Measurements from ENCODE around the gene KRT72.

KRT72 gene

GRCh38 chr12:52629281-52630007, 28.2 kb upstream of the KRT72 start:
- Histone ChIP-seq H3K27ac (ENCODE audit: low read depth, low read length) (no peak overlapping the region), H3K79me2 (ENCODE audit: control insufficient read depth, low read length) (no peaks in the 10 kb centered on the region), H3K4me3 (ENCODE audit: low read length) (no peak overlapping the region), H3K36me3 (ENCODE audit: control insufficient read depth, low read length) (no peaks in the 10 kb centered on the region), H3F3A (ENCODE audit: control insufficient read depth, insufficient read depth) (no peaks in the 10 kb centered on the region), H3K4me2 (ENCODE audit: low read length) (no peak overlapping the region), H3K4me1 (ENCODE audit: control insufficient read depth, low read length) (no peaks in the 10 kb centered on the region), H4K20me1 (ENCODE audit: control insufficient read depth, insufficient read depth, low read depth, low read length) (no peaks in the 10 kb centered on the region), H3K27me3 (ENCODE audit: control insufficient read depth, low read length) (peaks cover 12% of the 10 kb centered on the region; the same call in 1 of the 2 replicates), H3K9me2 (replicated peaks; ENCODE audit: control insufficient read depth, low read length) (no peaks in the 10 kb centered on the region), H3K9me3 (ENCODE audit: control insufficient read depth, insufficient read depth, low read length) (no peaks in the 10 kb centered on the region)
- TF ChIP-seq CTCF (IDR thresholded peaks at IDR 0.05; ENCODE audit: low read depth, low read length, poor library complexity, severe bottlenecking) (no peak), EZH2phosphoT487 (IDR thresholded peaks at IDR 0.05; ENCODE audit: borderline replicate concordance, low read length) (no peak)

GRCh38 chr12:52628841-52629240, 27.6 kb upstream of the KRT72 start:
- Histone ChIP-seq H3K4me2 (ENCODE audit: low read length) (no peak overlapping the region), H3K27ac (ENCODE audit: low read depth, low read length) (no peak overlapping the region), H3K79me2 (ENCODE audit: control insufficient read depth, low read length) (no peaks in the 10 kb centered on the region), H3K9me2 (replicated peaks; ENCODE audit: control insufficient read depth, low read length) (no peaks in the 10 kb centered on the region), H3K9me3 (ENCODE audit: control insufficient read depth, insufficient read depth, low read length) (no peaks in the 10 kb centered on the region), H3K27me3 (ENCODE audit: control insufficient read depth, low read length) (peaks cover 12% of the 10 kb centered on the region; the same call in 1 of the 2 replicates), H3K4me3 (ENCODE audit: low read length) (no peak overlapping the region), H3K36me3 (ENCODE audit: control insufficient read depth, low read length) (no peaks in the 10 kb centered on the region), H4K20me1 (ENCODE audit: control insufficient read depth, insufficient read depth, low read depth, low read length) (no peaks in the 10 kb centered on the region), H3F3A (ENCODE audit: control insufficient read depth, insufficient read depth) (no peaks in the 10 kb centered on the region), H3K4me1 (ENCODE audit: control insufficient read depth, low read length) (no peaks in the 10 kb centered on the region)
- no peak for TF ChIP-seq EZH2phosphoT487 (IDR thresholded peaks at IDR 0.05; ENCODE audit: borderline replicate concordance, low read length)
- TF ChIP-seq CTCF (IDR thresholded peaks at IDR 0.05; ENCODE audit: low read depth, low read length, poor library complexity, severe bottlenecking) = no peak

GRCh38 chr12:52628111-52628507, 26.8 kb upstream of the KRT72 start:
- H3K27me3 ChIP-seq (ENCODE audit: control insufficient read depth, low read length) = peaks cover 12% of the 10 kb centered on the region; the same call in 1 of the 2 replicates
- H3K4me3 ChIP-seq (ENCODE audit: low read length) = no peak overlapping the region
- no peaks in the 10 kb centered on the region for H4K20me1 ChIP-seq (ENCODE audit: control insufficient read depth, insufficient read depth, low read depth, low read length)
- no peak overlapping the region for H3K27ac ChIP-seq (ENCODE audit: low read depth, low read length)
- H3K9me3 ChIP-seq (ENCODE audit: control insufficient read depth, insufficient read depth, low read length) = no peaks in the 10 kb centered on the region
- TF ChIP-seq CTCF (IDR thresholded peaks at IDR 0.05; ENCODE audit: low read depth, low read length, poor library complexity, severe bottlenecking) = no peak
- TF ChIP-seq EZH2phosphoT487 (IDR thresholded peaks at IDR 0.05; ENCODE audit: borderline replicate concordance, low read length) = no peak
- H3K36me3 ChIP-seq (ENCODE audit: control insufficient read depth, low read length) = no peaks in the 10 kb centered on the region
- no peaks in the 10 kb centered on the region for H3F3A ChIP-seq (ENCODE audit: control insufficient read depth, insufficient read depth)
- no peaks in the 10 kb centered on the region for H3K79me2 ChIP-seq (ENCODE audit: control insufficient read depth, low read length)
- no peak overlapping the region for H3K4me2 ChIP-seq (ENCODE audit: low read length)
- no peaks in the 10 kb centered on the region for H3K4me1 ChIP-seq (ENCODE audit: control insufficient read depth, low read length)
- no peaks in the 10 kb centered on the region for H3K9me2 ChIP-seq (replicated peaks; ENCODE audit: control insufficient read depth, low read length)

Measured in DOHH2 (cell line).